HCT116 (cell line): ENCODE results near the gene NTRK3. TPM values are rescaled to one million over a fixed set of nuclear protein-coding genes. Genes with fewer than 3 reads are reported as not detected.

Experiments
- ATAC-seq: fragments of 200-7000 bp; cut with Tn5 transposase; 2 replicates; pipeline ENCODE4 v1.9.1; 2020; ENCODE audit warnings: mild to moderate bottlenecking, moderate library complexity
- BruUV-seq: library from RNA; stranded (reverse); fragments of 400-500 nt; replicated peaks from 2 replicates; lab custom pipeline; 2021; lab: Mats Ljungman, UMichigan
- CTCF ChIA-PET: fragments of 300-600 bp; sonication (Branson Sonifier 250); formaldehyde crosslinking; loops from one replicate; lab custom pipeline; 2021; ENCODE audit warnings: antibody characterized with exemption; lab: Charles Lee
- POLR2A ChIA-PET: fragments of 300-600, 350-600 bp; sonication (Branson Sonifier 250); formaldehyde crosslinking; loops from one replicate; lab custom pipeline; 2021; ENCODE audit warnings: antibody characterized with exemption; lab: Charles Lee
- RAD21 ChIA-PET, 2 experiments: fragments of 300-600 bp; sonication (Branson Sonifier 250); formaldehyde crosslinking; loops; one replicate each; lab custom pipeline; 2023; ENCODE audit warnings: low total read pairs in 2 of 2; ENCODE audit not compliant: uncharacterized antibody in 2 of 2, unreplicated experiment in 2 of 2, low non-redundant PET in 1 of 2; lab: Charles Lee
- DNase-seq: peaks from one replicate; pipeline ENCODE4 v3.0.0-alpha.2; 2010; ENCODE audit warnings: low read depth, low spot score
- H2AFZ ChIP-seq: fragments of 200-600 bp; shearing (Covaris generic), sonication (generic); 2 replicates; pipeline ENCODE4 v1.6.1; 2017; ENCODE audit warnings: low read depth, mixed run types, mixed read lengths, antibody characterized with exemption, low read length; ENCODE audit not compliant: poor library complexity, severe bottlenecking
- H3K27ac ChIP-seq: 2 replicates; pipeline ENCODE4 v1.5.1; 2012; ENCODE audit warnings: low read depth, low read length
- H3K27me3 ChIP-seq: fragments of 200-600 bp; sonication (generic); 2 replicates; pipeline ENCODE4 v1.6.1; 2016; ENCODE audit warnings: mixed run types, low read length, mixed read lengths; ENCODE audit not compliant: insufficient read depth
- H3K36me3 ChIP-seq, 2 experiments: fragments of 200-500 bp in 1 of 2; fragments of 200-600 bp in 1 of 2; sonication (Bioruptor generic) in 1 of 2; sonication (generic) in 1 of 2; 2 replicates each; pipeline versions ENCODE4 v1.5.1 to v1.6.1; 2014 to 2016; ENCODE audit warnings: low read length in 2 of 2, inconsistent platforms in 1 of 2, mixed read lengths in 1 of 2, mixed run types in 1 of 2; ENCODE audit not compliant: insufficient read depth in 2 of 2, control insufficient read depth in 1 of 2
- H3K4me1 ChIP-seq, 2 experiments: fragments of 200-600 bp in 1 of 2; sonication (generic) in 1 of 2; 2 replicates each; pipeline versions ENCODE4 v1.5.1 to v1.6.1; 2012 to 2017; ENCODE audit warnings: low read length in 2 of 2, inconsistent platforms in 1 of 2, mild to moderate bottlenecking in 1 of 2, mixed read lengths in 1 of 2, mixed run types in 1 of 2, moderate library complexity in 1 of 2; ENCODE audit not compliant: insufficient read depth in 2 of 2, control insufficient read depth in 1 of 2
- H3K4me2 ChIP-seq: fragments of 200-600 bp; sonication (generic); 2 replicates; pipeline ENCODE4 v1.6.1; 2017; ENCODE audit warnings: mixed run types, low read length, mixed read lengths
- H3K4me3 ChIP-seq, 2 experiments: fragments of 200-600 bp in 1 of 2; sonication (generic) in 1 of 2; replicated peaks in 1 of 2; 2 replicates each; pipeline ENCODE4 v1.5.1; 2011 to 2016; ENCODE audit warnings: low read length in 2 of 2, control low read depth in 1 of 2, low read depth in 1 of 2, mild to moderate bottlenecking in 1 of 2, mixed read lengths in 1 of 2, mixed run types in 1 of 2
- H3K79me2 ChIP-seq: fragments of 200-600 bp; sonication (generic); 2 replicates; pipeline ENCODE4 v1.6.1; 2017; ENCODE audit warnings: mild to moderate bottlenecking, mixed run types, low read length, moderate library complexity, mixed read lengths; ENCODE audit not compliant: insufficient read depth
- H3K9ac ChIP-seq: fragments of 200-600 bp; sonication (generic); 2 replicates; pipeline ENCODE4 v1.6.1; 2016; ENCODE audit warnings: low read length, mixed read lengths
- H3K9me2 ChIP-seq: fragments of 200-600 bp; sonication (generic), shearing (Covaris generic); 2 replicates; pipeline ENCODE4 v1.6.1; 2017; ENCODE audit warnings: mixed run types, mild to moderate bottlenecking, moderate library complexity; ENCODE audit not compliant: insufficient read depth
- H3K9me3 ChIP-seq, 2 experiments: fragments of 200-500 bp in 1 of 2; fragments of 200-600 bp in 1 of 2; sonication (Bioruptor generic) in 1 of 2; sonication (generic) in 1 of 2; 2 replicates each; pipeline ENCODE4 v1.6.1; 2014 to 2017; ENCODE audit warnings: low read length in 2 of 2, mixed read lengths in 2 of 2, inconsistent platforms in 1 of 2, low read depth in 1 of 2, mild to moderate bottlenecking in 1 of 2, mixed run types in 1 of 2, moderate library complexity in 1 of 2; ENCODE audit not compliant: control insufficient read depth in 1 of 2, insufficient read depth in 1 of 2
- H4K20me1 ChIP-seq: fragments of 200-600 bp; sonication (generic), shearing (Covaris generic); 2 replicates; pipeline ENCODE4 v1.6.1; 2017; ENCODE audit warnings: mixed run types, mild to moderate bottlenecking, moderate library complexity; ENCODE audit not compliant: insufficient read depth
- ATF3 ChIP-seq: IDR thresholded peaks from 2 replicates; pipeline ENCODE4 v1.6.1; 2012
- CEBPB ChIP-seq: IDR thresholded peaks from 2 replicates; pipeline ENCODE4 v1.6.1; 2012; ENCODE audit warnings: low read depth
- CTCF ChIP-seq, 3 experiments: fragments of 200-600 bp in 1 of 3; sonication (generic) in 1 of 3; IDR thresholded peaks in 2 of 3; conservative IDR thresholded peaks in 1 of 3; 2 replicates each; pipeline ENCODE4 v1.5.1; 2012 to 2017; ENCODE audit warnings: low read depth in 2 of 3, low read length in 2 of 3, antibody characterized with exemption in 1 of 3, borderline replicate concordance in 1 of 3, control low read depth in 1 of 3, mild to moderate bottlenecking in 1 of 3, mixed read lengths in 1 of 3, mixed run types in 1 of 3, moderate library complexity in 1 of 3; ENCODE audit not compliant: insufficient read depth in 1 of 3
- EGR1 ChIP-seq: IDR thresholded peaks from 2 replicates; pipeline ENCODE4 v1.6.1; 2012; ENCODE audit warnings: low read depth
- EZH2 ChIP-seq: fragments of 200-600 bp; sonication (generic); IDR thresholded peaks from 2 replicates; pipeline ENCODE4 v1.6.1; 2017; ENCODE audit warnings: antibody characterized with exemption, mixed run types
- EZH2phosphoT487 ChIP-seq: fragments of 200-600 bp; IDR thresholded peaks from 2 replicates; pipeline ENCODE4 v1.6.1; 2018; ENCODE audit warnings: antibody characterized with exemption, borderline replicate concordance
- FOSL1 ChIP-seq: IDR thresholded peaks from 2 replicates; pipeline ENCODE4 v1.6.1; 2012; ENCODE audit warnings: low read depth
- JUND ChIP-seq: IDR thresholded peaks from 2 replicates; pipeline ENCODE4 v1.6.1; 2012
- POLR2A ChIP-seq: IDR thresholded peaks from 2 replicates; pipeline ENCODE4 v1.7.0; 2011; ENCODE audit warnings: borderline replicate concordance; ENCODE audit not compliant: insufficient read depth, insufficient read length; ENCODE audit errors: extremely low read depth
- REST ChIP-seq: IDR thresholded peaks from 2 replicates; pipeline ENCODE4 v1.6.1; 2012; ENCODE audit warnings: low read depth
- SIN3A ChIP-seq: IDR thresholded peaks from 2 replicates; pipeline ENCODE4 v1.6.1; 2012; ENCODE audit warnings: low read depth
- SP1 ChIP-seq: IDR thresholded peaks from 2 replicates; pipeline ENCODE4 v1.6.1; 2012; ENCODE audit warnings: low read depth
- SRF ChIP-seq: IDR thresholded peaks from 2 replicates; pipeline ENCODE4 v1.6.1; 2012; ENCODE audit warnings: low read depth
- TCF7L2 ChIP-seq: IDR thresholded peaks from 2 replicates; pipeline ENCODE4 v1.7.0; 2011; ENCODE audit warnings: borderline replicate concordance, inconsistent platforms; ENCODE audit not compliant: insufficient read depth, insufficient read length; ENCODE audit errors: extremely low read depth
- YY1 ChIP-seq: IDR thresholded peaks from 2 replicates; pipeline ENCODE4 v1.6.1; 2011; ENCODE audit warnings: low read length, low read depth, moderate library complexity, mild to moderate bottlenecking; ENCODE audit not compliant: insufficient replicate concordance; ENCODE audit errors: extremely low read depth
- ZFX ChIP-seq: fragments of 450-650 bp; IDR thresholded peaks from 2 replicates; pipeline ENCODE4 v1.6.1; 2017
- intact Hi-C: fragments of 100-400 bp; cut with micrococcal nuclease; formaldehyde crosslinking; loops from 2 replicates; pipeline ENCODE4 v1.10.0; 2022
- total RNA-seq: library from RNA; stranded (reverse); gene quantifications from one replicate; pipeline ENCODE4 v1.2.1, GENCODE V29; 2021; ENCODE audit not compliant: unreplicated experiment

The NTRK3 gene
- total RNA-seq, 1 experiment from 2014 or later = not detected

- POLR2A ChIA-PET = no interaction called here
- DNase-seq = no peak
- Histone ChIP-seq H4K20me1 (no peaks in the 10 kb centered on the region), H3K4me3 (no peak overlapping the region), H3K27me3 (no peaks in the 10 kb centered on the region), H3K9me3 (peaks cover 8 to 17% of the 10 kb centered on the region in 2 experiments; a peak in 2 of 4 replicates), H3K9me2 (no peaks in the 10 kb centered on the region), H3K36me3 (no peaks in the 10 kb centered on the region), H3K27ac (no peak overlapping the region), H3K4me1 (no peaks in the 10 kb centered on the region), H2AFZ (no peak overlapping the region), H3K9ac (no peak overlapping the region), H3K79me2 (no peaks in the 10 kb centered on the region), H3K4me2 (no peak overlapping the region)
- intact Hi-C loops = no loop called here
- BruUV-seq = no TSS peak
- RAD21 ChIA-PET = no interaction called here
- no peak for ATAC-seq
- CTCF ChIA-PET = no interaction called here
- TF ChIP-seq EZH2 (no peak), FOSL1 (no peak), SRF (no peak), YY1 (no peak), EGR1 (no peak), TCF7L2 (no peak), SIN3A (no peak), ZFX (no peak), SP1 (no peak)
- TF ChIP-seq, all 23 proteins: peak for 0
Measured at GRCh38 chr15:87851497-87851896, 405.0 kb downstream of the NTRK3 start.

DNA sequence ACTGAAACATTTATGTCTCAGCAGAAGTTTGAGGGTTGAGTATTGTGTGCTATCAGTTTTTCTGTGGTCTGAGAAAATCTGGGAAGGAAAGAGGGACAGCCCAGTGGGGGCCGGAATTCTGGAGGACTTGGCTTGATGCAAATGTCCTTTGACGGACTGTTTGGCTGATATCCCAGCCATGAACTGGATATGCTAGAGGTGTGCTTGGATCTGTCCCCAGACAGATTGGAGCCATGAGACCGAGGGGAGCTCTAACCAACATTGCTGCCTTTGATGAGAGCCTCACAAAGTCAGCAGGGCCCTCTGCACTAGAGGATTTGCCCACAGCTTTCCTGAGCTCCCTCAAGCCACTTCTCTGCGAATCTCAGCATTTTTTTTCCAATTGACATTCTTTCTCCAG lies 405.6 kb downstream of the NTRK3 start:
- ChIA-PET CTCF (no interaction called here), RAD21 (no interaction called here), POLR2A (no interaction called here)
- no peak overlapping the region for H2AFZ ChIP-seq
- H3K27me3 ChIP-seq = no peaks in the 10 kb centered on the region
- H3K4me3 ChIP-seq = no peak overlapping the region
- no peaks in the 10 kb centered on the region for H4K20me1 ChIP-seq
- H3K27ac ChIP-seq = no peak overlapping the region
- H3K9me2 ChIP-seq = no peaks in the 10 kb centered on the region
- no peak for ATAC-seq
- no peaks in the 10 kb centered on the region for H3K36me3 ChIP-seq
- no peak for DNase-seq
- H3K9me3 ChIP-seq = peaks cover 8 to 21% of the 10 kb centered on the region in 2 experiments; a peak in 2 of 4 replicates
- BruUV-seq = no TSS peak
- no peaks in the 10 kb centered on the region for H3K4me1 ChIP-seq
- H3K79me2 ChIP-seq = no peaks in the 10 kb centered on the region
- H3K4me2 ChIP-seq = no peak overlapping the region
- intact Hi-C loops = no loop called here
- H3K9ac ChIP-seq = no peak overlapping the region
- TF ChIP-seq POLR2A = no peak
- no peak for TF ChIP-seq FOSL1
- no peak for TF ChIP-seq SP1
- no peak for TF ChIP-seq JUND
- no peak for TF ChIP-seq CTCF (IDR thresholded peaks at IDR 0.05 in 2 of 3, conservative IDR thresholded peaks at IDR 0.05 in 1 of 3; ENCODE audit: borderline replicate concordance in 1 of 3, insufficient read depth in 1 of 3, low read depth in 2 of 3, low read length in 2 of 3)
- TF ChIP-seq ZFX = no peak
- no peak for TF ChIP-seq ATF3
- TF ChIP-seq CEBPB = no peak
- no peak for TF ChIP-seq REST
- TF ChIP-seq EZH2phosphoT487 = no peak
